ENCODE results near the gene SATB1.

Gene SATB1

DNA sequence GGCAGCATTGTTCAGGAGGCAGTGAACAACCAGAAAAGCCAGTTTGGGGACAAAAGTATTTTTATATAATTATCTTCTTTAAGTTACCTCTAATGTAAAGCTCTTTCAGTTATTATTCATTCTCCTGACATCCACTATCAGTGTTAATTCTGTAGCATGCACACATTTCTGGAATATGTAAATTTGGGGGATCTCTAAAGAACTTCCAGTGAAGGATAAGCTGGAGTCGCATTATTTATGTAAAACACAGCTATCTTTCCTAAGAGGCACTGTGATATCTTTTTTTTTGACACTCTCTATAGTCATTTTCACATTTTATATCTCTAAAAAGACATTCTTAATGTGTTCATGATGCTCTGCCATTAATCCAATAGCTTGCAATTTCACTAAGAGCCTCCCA is 26.7 kb downstream of the SATB1 start:
- Histone ChIP-seq H3K36me3 (ENCODE audit: control insufficient read depth in 2 of 2, insufficient read depth in 1 of 2, low read length in 2 of 2) (peaks cover 6 to 19% of the 10 kb centered on the region in 2 experiments; a peak in 1 of 3 replicates), H3K4me3 (ENCODE audit: low read depth, low read length) (no peak overlapping the region), H3K4me1 (ENCODE audit: control insufficient read depth, insufficient read depth, low read length) (no peaks in the 10 kb centered on the region), H3K27ac (ENCODE audit: extremely low read depth, low read depth, low read length) (no peak overlapping the region), H3K9me3 (ENCODE audit: control insufficient read depth, insufficient read depth, low read depth, low read length) (no peaks in the 10 kb centered on the region)
- ChIA-PET POLR2A (no interaction called here), CTCF (interaction anchor here (1.7 kb wide), 1 partner anchor 9 kb away, joined by 12 read pairs; no protein-coding TSS in a partner anchor)
- no peak for TF ChIP-seq ZNF302 (tag by site-specific recombination; IDR thresholded peaks at IDR 0.05; ENCODE audit: low read depth)
- TF ChIP-seq, protein P1, sequence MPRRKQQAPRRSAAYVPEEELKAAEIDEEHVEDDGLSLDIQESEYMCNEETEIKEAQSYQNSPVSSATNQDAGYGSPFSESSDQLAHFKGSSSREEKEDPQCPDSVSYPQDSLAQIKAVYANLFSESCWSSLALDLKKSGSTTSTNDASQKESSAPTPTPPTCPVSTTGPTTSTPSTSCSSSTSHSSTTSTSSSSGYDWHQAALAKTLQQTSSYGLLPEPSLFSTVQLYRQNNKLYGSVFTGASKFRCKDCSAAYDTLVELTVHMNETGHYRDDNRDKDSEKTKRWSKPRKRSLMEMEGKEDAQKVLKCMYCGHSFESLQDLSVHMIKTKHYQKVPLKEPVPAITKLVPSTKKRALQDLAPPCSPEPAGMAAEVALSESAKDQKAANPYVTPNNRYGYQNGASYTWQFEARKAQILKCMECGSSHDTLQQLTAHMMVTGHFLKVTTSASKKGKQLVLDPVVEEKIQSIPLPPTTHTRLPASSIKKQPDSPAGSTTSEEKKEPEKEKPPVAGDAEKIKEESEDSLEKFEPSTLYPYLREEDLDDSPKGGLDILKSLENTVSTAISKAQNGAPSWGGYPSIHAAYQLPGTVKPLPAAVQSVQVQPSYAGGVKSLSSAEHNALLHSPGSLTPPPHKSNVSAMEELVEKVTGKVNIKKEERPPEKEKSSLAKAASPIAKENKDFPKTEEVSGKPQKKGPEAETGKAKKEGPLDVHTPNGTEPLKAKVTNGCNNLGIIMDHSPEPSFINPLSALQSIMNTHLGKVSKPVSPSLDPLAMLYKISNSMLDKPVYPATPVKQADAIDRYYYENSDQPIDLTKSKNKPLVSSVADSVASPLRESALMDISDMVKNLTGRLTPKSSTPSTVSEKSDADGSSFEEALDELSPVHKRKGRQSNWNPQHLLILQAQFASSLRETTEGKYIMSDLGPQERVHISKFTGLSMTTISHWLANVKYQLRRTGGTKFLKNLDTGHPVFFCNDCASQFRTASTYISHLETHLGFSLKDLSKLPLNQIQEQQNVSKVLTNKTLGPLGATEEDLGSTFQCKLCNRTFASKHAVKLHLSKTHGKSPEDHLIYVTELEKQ (tag by site-specific recombination; IDR thresholded peaks at IDR 0.05; ENCODE audit: borderline replicate concordance), result no peak
- no peak for TF ChIP-seq ZNF621 (tag by site-specific recombination; IDR thresholded peaks at IDR 0.05)
- TF ChIP-seq ZNF221 (tag by site-specific recombination; IDR thresholded peaks at IDR 0.05; ENCODE audit: borderline replicate concordance), result no peak
- no peak for TF ChIP-seq ZNF791 (tag by site-specific recombination; IDR thresholded peaks at IDR 0.05)
- TF ChIP-seq ZNF169 (tag by site-specific recombination; IDR thresholded peaks at IDR 0.05), result no peak
- no peak for TF ChIP-seq TRIM28 (IDR thresholded peaks at IDR 0.05; ENCODE audit: borderline replicate concordance, low read length)
- TF ChIP-seq, protein P2, sequence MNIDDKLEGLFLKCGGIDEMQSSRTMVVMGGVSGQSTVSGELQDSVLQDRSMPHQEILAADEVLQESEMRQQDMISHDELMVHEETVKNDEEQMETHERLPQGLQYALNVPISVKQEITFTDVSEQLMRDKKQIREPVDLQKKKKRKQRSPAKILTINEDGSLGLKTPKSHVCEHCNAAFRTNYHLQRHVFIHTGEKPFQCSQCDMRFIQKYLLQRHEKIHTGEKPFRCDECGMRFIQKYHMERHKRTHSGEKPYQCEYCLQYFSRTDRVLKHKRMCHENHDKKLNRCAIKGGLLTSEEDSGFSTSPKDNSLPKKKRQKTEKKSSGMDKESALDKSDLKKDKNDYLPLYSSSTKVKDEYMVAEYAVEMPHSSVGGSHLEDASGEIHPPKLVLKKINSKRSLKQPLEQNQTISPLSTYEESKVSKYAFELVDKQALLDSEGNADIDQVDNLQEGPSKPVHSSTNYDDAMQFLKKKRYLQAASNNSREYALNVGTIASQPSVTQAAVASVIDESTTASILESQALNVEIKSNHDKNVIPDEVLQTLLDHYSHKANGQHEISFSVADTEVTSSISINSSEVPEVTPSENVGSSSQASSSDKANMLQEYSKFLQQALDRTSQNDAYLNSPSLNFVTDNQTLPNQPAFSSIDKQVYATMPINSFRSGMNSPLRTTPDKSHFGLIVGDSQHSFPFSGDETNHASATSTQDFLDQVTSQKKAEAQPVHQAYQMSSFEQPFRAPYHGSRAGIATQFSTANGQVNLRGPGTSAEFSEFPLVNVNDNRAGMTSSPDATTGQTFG (tag by site-specific recombination; IDR thresholded peaks at IDR 0.05; ENCODE audit: borderline replicate concordance), result no peak
- TF ChIP-seq ZNF175 (tag by site-specific recombination; IDR thresholded peaks at IDR 0.05), result no peak
- no peak for TF ChIP-seq MYNN (tag by site-specific recombination; IDR thresholded peaks at IDR 0.05; ENCODE audit: borderline replicate concordance)
- TF ChIP-seq ZNF624 (tag by site-specific recombination; IDR thresholded peaks at IDR 0.05), result no peak
- TF ChIP-seq, protein P3, sequence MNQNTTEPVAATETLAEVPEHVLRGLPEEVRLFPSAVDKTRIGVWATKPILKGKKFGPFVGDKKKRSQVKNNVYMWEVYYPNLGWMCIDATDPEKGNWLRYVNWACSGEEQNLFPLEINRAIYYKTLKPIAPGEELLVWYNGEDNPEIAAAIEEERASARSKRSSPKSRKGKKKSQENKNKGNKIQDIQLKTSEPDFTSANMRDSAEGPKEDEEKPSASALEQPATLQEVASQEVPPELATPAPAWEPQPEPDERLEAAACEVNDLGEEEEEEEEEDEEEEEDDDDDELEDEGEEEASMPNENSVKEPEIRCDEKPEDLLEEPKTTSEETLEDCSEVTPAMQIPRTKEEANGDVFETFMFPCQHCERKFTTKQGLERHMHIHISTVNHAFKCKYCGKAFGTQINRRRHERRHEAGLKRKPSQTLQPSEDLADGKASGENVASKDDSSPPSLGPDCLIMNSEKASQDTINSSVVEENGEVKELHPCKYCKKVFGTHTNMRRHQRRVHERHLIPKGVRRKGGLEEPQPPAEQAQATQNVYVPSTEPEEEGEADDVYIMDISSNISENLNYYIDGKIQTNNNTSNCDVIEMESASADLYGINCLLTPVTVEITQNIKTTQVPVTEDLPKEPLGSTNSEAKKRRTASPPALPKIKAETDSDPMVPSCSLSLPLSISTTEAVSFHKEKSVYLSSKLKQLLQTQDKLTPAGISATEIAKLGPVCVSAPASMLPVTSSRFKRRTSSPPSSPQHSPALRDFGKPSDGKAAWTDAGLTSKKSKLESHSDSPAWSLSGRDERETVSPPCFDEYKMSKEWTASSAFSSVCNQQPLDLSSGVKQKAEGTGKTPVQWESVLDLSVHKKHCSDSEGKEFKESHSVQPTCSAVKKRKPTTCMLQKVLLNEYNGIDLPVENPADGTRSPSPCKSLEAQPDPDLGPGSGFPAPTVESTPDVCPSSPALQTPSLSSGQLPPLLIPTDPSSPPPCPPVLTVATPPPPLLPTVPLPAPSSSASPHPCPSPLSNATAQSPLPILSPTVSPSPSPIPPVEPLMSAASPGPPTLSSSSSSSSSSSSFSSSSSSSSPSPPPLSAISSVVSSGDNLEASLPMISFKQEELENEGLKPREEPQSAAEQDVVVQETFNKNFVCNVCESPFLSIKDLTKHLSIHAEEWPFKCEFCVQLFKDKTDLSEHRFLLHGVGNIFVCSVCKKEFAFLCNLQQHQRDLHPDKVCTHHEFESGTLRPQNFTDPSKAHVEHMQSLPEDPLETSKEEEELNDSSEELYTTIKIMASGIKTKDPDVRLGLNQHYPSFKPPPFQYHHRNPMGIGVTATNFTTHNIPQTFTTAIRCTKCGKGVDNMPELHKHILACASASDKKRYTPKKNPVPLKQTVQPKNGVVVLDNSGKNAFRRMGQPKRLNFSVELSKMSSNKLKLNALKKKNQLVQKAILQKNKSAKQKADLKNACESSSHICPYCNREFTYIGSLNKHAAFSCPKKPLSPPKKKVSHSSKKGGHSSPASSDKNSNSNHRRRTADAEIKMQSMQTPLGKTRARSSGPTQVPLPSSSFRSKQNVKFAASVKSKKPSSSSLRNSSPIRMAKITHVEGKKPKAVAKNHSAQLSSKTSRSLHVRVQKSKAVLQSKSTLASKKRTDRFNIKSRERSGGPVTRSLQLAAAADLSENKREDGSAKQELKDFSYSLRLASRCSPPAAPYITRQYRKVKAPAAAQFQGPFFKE (tag by site-specific recombination; IDR thresholded peaks at IDR 0.05; ENCODE audit: borderline replicate concordance), result no peak
- TF ChIP-seq KLF8 (tag by site-specific recombination; IDR thresholded peaks at IDR 0.05), result no peak
- TF ChIP-seq, protein P4, sequence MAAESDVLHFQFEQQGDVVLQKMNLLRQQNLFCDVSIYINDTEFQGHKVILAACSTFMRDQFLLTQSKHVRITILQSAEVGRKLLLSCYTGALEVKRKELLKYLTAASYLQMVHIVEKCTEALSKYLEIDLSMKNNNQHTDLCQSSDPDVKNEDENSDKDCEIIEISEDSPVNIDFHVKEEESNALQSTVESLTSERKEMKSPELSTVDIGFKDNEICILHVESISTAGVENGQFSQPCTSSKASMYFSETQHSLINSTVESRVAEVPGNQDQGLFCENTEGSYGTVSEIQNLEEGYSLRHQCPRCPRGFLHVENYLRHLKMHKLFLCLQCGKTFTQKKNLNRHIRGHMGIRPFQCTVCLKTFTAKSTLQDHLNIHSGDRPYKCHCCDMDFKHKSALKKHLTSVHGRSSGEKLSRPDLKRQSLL (tag by site-specific recombination; IDR thresholded peaks at IDR 0.05), result no peak
- TF ChIP-seq, protein P5, sequence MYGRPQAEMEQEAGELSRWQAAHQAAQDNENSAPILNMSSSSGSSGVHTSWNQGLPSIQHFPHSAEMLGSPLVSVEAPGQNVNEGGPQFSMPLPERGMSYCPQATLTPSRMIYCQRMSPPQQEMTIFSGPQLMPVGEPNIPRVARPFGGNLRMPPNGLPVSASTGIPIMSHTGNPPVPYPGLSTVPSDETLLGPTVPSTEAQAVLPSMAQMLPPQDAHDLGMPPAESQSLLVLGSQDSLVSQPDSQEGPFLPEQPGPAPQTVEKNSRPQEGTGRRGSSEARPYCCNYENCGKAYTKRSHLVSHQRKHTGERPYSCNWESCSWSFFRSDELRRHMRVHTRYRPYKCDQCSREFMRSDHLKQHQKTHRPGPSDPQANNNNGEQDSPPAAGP (tag by site-specific recombination; IDR thresholded peaks at IDR 0.05), result no peak
